ENCODE results near the gene CCDC175. TPM values are rescaled to one million over a fixed set of nuclear protein-coding genes. Genes with fewer than 3 reads are reported as not detected.

CCDC175 gene
- total RNA-seq, 1 donor from 2014 or later: not detected

GRCh38 chr14:59455411-59455810 is 121.2 kb downstream of the CCDC175 start:
- Histone ChIP-seq H3K27me3 (ENCODE audit: control insufficient read depth, insufficient read depth, low read length) (no peaks in the 10 kb centered on the region), H3K36me3 (ENCODE audit: control insufficient read depth, insufficient read depth, low read length) (no peaks in the 10 kb centered on the region), H3K4me3 (ENCODE audit: low read depth, low read length) (no peak overlapping the region)
- DNase-seq (ENCODE audit: low read depth): no peak
- no peak for TF ChIP-seq CTCF (IDR thresholded peaks at IDR 0.05; ENCODE audit: insufficient read depth, low read length, poor library complexity, severe bottlenecking)

Other genes with a start within 250 kb of the CCDC175 start
- gene GPR135, start 111.4 kb downstream of the CCDC175 start, total RNA-seq: 0.71 and 1.9 TPM in 2 replicates
- gene L3HYPDH, start 92.4 kb downstream of the CCDC175 start, total RNA-seq: 21.1 and 31.0 TPM in 2 replicates
- gene JKAMP, start 92.3 kb downstream of the CCDC175 start, total RNA-seq: 56.9 and 66.7 TPM in 2 replicates

Measured in kidney epithelial cell (primary cell).